ENCODE results near the gene CXCR6.

DNA sequence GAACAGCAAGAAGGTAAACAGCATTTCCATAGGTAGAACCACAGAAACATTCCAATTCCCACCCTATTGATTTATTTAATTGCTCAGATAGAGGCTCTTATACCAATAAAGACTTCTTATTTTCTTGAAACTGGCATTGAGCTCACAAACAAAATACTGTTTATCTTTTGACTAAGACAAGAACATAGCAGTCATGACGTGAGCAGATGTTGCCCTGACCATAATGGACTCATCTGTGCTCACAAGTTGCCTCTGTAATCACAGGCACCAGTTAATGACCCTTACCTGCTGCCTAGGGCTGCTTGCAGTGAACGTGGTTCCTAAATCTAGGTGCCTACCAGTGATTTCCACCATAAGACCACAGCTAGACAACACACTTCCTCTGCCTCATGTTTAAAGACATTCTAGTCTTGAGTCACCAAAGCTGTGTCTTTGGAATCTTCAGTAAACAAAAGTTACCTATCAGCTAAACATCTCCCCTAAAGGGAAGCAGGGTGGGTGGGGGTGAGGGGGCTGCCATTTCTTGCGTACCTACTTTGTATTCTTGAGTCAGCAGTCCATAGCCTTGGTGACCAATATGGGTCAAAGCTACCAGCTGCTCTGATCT, 50.3 kb downstream of the CXCR6 start:
- TF ChIP-seq, protein P1, sequence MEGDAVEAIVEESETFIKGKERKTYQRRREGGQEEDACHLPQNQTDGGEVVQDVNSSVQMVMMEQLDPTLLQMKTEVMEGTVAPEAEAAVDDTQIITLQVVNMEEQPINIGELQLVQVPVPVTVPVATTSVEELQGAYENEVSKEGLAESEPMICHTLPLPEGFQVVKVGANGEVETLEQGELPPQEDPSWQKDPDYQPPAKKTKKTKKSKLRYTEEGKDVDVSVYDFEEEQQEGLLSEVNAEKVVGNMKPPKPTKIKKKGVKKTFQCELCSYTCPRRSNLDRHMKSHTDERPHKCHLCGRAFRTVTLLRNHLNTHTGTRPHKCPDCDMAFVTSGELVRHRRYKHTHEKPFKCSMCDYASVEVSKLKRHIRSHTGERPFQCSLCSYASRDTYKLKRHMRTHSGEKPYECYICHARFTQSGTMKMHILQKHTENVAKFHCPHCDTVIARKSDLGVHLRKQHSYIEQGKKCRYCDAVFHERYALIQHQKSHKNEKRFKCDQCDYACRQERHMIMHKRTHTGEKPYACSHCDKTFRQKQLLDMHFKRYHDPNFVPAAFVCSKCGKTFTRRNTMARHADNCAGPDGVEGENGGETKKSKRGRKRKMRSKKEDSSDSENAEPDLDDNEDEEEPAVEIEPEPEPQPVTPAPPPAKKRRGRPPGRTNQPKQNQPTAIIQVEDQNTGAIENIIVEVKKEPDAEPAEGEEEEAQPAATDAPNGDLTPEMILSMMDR (conservative IDR thresholded peaks at IDR 0.05; ENCODE audit: low read depth in 2 of 2): no peak
- TF ChIP-seq EZH2 (IDR thresholded peaks at IDR 0.05; ENCODE audit: low read depth, unreplicated experiment): no peak
- TF ChIP-seq POLR2AphosphoS5 (IDR thresholded peaks at IDR 0.05; ENCODE audit: low read depth): no peak
- TF ChIP-seq EZH2phosphoT487 (IDR thresholded peaks at IDR 0.05; ENCODE audit: unreplicated experiment): no peak
- no peak for TF ChIP-seq ZNF114 (CRISPR knock-in tag; IDR thresholded peaks at IDR 0.05)

All from GM23338 (cell line).